GM12874 (cell line): ENCODE measurements around the gene RBPMS2.

Source experiments
- TF ChIP-seq, protein P1 (sequence below): IDR thresholded peaks from 2 replicates; pipeline ENCODE4 v1.5.1; 2011; ENCODE audit warnings: low read depth, mild to moderate bottlenecking, control low read depth, low read length, moderate library complexity; ENCODE audit not compliant: insufficient read depth

Gene RBPMS2

DNA sequence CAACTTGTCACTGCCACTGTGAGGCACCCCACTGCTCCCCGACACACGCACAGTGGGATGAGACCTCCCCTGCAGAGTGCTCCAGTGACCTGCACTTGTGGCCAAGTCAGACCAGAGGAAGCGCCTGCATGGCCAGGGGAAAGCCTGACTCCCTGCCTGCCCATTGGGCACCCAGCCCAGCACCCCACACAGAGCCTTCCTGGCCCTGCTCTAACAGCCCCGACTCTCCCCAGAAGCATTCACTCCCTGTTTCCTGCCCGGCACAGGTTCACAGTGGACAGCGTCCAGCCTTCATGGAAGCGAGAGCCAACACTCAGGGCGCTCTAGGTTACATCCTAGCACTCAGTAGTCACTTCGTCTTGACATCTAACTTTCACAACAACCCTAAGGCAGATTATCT is 27.8 kb downstream of the RBPMS2 start:
- TF ChIP-seq, protein P1, sequence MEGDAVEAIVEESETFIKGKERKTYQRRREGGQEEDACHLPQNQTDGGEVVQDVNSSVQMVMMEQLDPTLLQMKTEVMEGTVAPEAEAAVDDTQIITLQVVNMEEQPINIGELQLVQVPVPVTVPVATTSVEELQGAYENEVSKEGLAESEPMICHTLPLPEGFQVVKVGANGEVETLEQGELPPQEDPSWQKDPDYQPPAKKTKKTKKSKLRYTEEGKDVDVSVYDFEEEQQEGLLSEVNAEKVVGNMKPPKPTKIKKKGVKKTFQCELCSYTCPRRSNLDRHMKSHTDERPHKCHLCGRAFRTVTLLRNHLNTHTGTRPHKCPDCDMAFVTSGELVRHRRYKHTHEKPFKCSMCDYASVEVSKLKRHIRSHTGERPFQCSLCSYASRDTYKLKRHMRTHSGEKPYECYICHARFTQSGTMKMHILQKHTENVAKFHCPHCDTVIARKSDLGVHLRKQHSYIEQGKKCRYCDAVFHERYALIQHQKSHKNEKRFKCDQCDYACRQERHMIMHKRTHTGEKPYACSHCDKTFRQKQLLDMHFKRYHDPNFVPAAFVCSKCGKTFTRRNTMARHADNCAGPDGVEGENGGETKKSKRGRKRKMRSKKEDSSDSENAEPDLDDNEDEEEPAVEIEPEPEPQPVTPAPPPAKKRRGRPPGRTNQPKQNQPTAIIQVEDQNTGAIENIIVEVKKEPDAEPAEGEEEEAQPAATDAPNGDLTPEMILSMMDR = no peak

- TF ChIP-seq, protein P1 = no peak
These were observed 28.5 kb downstream of the RBPMS2 start for GRCh38 chr15:64746921-64747320.

DNA sequence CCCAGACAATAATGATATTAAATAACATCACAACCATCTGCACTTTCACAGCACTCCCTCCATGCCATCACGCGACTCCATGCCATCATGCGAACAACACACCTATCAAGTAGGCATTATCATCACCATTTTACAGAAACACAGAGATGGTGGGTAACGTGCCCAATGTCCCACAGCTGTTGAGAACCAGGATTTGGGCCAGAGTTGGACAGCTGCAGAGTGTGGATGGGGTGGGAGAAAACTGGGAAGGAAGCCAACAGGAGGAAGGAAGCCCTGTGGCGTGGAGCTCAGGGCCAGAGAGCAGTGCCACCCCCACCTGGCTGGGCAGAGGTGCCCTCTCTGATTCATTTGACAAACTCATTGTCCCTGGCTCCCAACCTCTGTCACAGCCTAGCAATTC is 29.0 kb downstream of the RBPMS2 start:
- TF ChIP-seq, protein P1 = no peak

DNA sequence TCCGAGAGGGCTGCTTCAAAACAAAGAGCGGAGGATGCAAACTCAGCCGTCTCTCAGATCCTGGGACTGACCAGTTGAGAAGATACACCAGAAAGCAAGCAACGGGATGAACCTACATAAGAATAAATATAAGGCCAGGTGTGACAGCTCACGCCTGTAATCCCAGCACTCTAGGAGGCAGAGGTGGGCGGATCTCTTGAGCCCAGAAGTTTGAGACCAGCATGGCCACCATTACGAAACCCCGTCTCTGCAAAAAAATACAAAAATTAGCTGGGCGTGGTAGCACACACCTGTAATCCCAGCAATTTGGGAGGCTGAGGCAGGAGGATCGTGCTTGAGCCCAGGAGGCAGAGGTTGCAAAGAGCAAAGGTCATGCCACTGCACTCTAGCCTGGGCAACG is 31.7 kb downstream of the RBPMS2 start:
- TF ChIP-seq, protein P1 = no peak

GRCh38 chr15:64742921-64743320 is 32.5 kb downstream of the RBPMS2 start:
- TF ChIP-seq, protein P1 = no peak

DNA sequence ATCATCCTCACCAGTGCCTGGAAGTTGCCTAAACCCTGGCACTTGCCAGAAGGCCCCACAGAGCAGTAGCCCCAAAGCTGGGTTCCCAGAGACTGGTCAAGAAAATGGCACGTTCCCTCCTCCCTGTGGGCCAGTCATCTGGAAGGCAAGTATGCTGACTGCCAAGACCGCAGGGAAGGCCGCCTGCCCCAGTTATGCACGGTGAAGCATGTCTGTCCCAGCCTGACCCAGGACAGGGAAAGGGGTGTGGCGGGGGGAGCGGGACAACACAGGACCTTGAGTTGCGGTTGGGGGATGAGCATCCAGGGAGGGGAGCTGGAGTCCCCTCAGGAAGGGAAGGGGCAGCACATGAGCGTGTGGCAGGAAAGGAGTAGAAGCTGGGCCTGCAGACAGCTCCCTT is 33.0 kb downstream of the RBPMS2 start:
- TF ChIP-seq, protein P1 = no peak

- TF ChIP-seq, protein P1 = peak; percentile 24; the same call in 1 of the 2 replicates
These were observed 34.8 kb downstream of the RBPMS2 start for GRCh38 chr15:64740311-64741170.
